DMS79 treated with DMSO at 0.1 percent for 48 hours (cell line): ENCODE measurements around the gene PPP1R36.
A peak's percentile ranks its signal among the peaks of the same experiment; 100 is the strongest.
"Not testable (repeated sequence)": the region's sequence is repeated elsewhere in the genome, so short reads cannot be mapped to it uniquely, and the experiment has no call there.

ENCODE experiments used
- DNase-seq: peaks from one replicate; lab custom pipeline; 2025; lab: John Stamatoyannopoulos, UW

PPP1R36 gene

DNA sequence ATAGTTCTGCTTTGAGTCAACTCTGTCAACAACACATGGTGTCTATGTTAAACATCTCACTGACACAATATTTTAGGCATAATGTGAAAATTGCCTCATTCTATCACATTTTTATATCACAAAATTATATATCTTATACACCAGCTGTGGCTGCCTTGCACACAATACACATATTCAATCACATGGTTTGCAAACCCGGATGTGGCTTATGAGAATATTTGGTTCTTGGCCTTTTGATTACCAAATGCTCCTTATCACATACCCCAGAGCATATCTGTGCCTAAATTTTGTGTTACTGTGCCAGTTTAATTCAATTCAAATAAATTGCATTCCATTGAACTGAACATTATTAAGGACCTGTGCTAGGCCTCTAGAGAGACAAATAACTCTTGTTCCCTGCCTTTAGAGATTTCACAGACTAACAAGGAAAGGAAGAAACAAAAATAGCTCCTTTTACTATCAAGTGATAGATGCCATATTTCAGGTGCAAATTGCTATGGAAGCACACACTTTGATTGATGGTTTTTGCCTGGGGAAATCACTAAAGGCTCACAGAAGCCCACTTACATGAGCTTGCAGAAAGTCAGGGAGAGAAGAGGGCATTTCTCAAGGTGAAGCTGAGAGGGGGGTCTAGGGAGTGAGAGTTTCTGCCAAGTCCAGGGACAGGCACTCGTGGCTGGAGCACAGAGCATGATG lies 63.4 kb downstream of the PPP1R36 start:
- DNase-seq = no peak

DNA sequence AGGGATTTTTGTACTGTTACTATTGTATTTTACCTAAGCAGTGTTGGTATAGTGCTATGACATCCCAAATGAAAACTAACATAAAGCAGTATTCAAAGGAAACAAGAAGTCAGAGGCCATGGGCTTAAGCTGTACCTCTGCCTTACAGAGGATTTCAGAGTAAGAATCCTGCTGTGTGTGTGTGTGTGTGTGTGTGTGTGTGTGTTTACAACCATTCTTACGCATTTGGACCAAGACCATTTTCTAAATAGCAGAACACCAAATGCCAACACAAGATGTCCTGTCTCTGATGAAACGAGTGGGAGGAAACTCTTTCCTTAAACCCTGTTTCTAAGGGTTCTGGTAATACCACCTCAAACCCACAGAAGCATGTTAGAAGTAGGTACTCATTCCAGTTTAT lies 64.4 kb downstream of the PPP1R36 start:
- no peak for DNase-seq

DNA sequence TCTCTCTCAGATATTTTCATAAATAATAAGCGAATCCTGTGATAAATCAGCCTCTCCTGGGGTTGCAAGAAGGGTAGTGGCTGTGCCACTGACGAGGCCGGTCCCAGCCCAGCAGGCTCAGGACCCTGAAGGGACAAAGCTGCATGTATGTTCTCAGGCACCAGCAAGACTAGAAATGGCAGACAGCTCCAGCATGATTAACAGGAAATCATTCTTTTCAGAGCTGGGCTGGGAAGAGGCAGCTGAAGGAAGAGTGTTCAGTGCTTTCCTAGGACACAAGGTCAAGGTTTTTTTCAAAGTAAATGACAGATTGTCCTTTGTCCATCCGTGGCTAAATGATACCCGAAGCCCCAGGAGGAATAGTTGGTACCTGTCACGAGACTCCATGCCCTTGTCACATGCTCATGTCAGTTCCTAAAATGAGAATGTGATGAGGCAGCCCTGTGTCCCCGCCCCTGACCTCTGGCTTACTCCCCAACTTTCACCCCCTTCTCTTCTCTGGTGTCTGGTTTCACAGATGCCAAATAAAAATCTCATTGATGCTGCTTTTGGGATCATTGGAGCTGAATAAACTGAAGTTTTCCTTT lies 65.1 kb downstream of the PPP1R36 start:
- no peak for DNase-seq

DNA sequence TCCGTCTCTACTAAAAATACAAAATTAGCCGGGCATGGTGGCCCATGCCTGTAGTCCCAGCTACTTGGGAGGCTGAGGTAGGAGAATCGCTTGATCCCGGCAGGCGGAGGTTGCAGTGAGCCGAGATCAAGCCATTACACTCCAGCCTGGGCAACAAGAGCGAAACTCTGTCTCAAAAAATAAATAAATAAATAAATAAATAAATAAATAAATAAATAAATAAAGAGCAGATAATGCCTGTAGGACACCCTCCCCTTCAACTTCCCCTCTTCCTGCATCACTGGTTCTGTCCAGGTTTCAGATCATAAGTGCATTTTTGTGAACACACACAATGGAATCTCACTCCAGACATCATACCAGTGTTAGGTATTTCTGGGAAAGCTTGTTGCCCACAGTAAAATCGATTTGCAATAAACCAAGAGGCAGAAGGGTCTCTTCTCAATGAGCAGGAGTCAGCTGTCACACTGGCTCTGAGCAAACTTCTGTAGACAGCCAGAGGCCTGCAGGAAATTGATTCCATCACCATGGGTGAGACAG lies 68.2 kb downstream of the PPP1R36 start:
- DNase-seq = not testable (repeated sequence)

DNA sequence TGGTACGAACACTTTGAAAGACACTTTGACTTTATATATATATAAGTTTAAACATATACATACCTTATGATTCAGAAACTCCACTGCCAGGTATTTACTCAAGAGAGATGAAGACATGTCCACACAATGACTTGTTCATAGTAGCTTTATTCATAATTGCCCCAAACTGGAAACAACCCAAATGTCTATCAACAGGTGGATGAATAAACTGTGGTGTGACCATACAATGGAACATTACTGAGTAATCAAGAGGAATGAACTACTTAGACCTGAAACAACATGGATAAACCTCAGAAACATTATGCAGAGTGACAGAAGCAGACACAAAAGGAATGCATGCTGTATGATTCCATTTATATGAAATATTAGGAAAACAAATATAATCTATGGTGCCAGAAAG lies 71.1 kb downstream of the PPP1R36 start:
- no peak for DNase-seq

DNA sequence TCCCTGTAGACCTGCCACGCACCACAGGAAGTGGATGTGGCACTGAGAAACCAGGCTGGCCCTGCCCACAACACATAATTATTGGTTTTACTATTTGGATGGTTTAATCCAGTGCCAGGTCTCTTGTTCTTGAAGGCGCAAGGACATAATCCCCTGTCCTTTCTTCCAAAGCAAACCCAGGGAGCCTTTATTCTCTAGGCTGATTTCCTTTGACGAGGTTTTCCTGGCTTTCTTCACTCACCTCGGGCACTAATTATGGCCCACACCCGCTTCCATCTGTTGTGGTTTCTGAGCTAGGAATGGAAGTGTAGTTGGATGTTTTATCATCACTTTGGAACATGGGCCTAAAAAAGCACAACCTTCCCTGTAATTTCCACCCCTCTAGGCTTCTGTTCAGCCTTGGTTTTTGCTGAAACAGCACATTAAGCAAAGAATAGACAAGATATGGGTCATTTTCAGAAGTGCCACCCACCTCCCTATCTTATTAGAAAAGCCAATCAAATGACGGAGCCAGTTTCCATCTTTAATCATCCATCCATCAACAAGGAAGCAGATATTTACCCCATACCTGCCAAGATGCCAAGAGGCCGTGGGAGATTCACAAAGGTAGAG lies 73.9 kb downstream of the PPP1R36 start:
- no peak for DNase-seq

DNA sequence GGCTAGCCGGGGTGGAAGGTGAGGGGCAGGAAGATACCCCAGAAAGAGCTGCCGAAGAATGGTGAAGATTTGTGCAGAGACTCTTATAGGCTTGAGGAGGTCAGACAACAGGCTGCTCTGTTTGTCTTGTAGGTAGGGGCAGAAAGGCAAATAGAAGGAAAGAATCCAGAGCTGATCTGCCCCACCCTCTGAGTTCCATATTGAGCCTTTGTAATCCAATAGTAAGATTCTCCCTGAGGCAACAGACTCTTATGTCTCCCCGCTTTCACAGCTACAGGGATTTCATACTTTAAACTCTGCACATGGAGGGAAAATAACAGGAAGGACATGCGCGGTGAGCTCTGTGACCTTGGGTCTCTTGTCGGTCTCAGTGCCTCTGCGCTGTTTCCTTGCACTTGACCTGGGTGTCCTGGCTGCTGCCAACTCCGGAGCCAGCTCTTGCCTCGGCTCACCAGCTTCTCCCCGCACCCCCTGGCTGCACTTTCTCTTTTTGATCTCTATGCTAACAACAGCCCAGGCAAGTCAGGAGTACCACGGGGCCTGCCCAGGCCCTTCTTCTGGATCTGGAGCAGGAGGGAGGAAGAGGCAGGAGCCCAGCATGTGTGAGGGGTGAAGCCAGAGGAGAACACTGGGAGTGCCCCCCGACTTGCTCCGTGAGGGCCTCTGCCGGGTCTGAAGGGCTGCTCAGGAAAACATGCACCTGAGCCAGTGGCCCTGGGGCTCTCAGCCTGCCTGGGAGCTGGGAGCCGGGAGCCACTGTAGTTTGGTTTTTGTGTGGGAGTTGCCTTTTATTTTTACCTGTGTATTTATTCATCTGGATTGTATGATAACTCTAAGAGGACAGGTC lies 75.8 kb downstream of the PPP1R36 start:
- no peak for DNase-seq

DNA sequence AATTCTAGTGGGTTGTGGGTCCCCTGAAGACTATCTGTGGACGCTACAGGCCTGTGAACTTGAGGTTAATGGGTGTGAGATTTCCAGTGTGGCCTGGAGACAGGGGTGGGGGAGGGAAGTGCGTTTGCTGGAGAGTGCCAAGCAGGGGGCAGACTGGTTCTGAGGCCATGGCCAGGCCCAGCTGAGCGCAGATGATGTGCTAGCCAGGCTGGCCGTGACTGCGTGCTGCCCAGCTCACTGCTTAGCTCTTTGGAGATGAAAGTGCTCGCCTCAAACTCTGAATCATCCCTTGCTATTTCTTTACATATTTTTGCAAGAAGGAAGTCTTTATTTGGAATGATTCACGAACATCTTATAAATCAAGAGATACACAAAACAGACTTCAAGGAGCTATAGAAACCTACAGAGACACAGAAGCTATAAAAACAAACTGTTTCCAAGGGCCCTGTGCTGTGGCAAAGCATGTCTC lies 79.2 kb downstream of the PPP1R36 start:
- no peak for DNase-seq

DNA sequence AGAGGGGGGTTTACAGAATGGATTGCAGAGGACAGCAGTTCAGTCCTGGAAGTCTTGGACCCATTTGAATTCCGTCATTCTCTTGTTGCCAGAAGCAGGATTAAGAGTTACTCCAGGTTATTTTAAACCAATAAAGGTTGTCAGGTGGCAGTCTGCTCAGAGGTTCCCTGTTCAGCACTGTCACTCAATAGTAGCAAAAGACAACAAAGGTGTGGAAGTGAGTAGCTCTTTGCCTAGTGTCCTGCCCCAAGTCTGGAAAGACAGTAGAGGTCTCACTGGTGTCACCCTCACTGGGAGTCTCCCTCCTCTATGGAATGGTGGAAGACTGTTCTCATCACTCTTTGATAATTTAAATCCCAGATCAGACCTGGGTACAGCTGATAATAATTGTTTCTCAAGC lies 81.0 kb downstream of the PPP1R36 start:
- DNase-seq = no peak

DNA sequence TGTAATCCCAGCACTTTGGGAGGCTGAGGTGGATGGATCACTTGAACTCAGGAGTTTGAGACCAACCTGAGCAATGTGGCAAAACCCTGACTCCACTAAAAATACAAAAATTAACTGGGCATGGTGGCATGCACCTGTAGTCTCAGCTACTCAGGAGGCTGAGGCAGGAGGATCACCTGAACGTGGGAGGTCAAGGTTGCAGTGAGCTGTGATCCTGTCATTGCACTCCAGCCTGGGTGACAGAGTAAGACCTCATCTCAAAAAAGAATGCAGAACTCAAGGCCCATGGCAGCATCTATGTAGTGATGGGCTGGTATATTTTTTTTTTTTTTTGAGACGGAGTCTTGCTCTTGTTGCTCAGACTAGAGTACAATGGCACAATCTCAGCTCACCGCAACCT lies 81.5 kb downstream of the PPP1R36 start:
- DNase-seq = not testable (repeated sequence)

DNA sequence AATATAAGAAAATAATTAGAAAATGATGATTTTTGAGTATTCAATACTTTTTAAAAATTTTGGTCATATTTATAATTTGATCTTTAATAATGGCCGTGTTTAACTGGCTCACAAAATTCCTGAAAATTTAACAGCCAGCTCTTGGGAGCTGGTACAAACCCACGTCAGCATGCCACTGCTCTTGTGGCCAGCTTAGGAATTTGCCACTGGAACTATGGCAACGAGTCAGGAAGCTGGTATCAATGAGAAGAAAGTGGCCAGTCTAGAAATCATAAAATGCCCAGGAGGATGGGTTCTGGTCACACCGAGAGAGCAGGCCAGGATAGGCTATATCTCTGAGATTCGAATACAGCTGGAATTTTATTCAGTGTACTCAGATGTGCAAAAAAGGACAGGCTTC lies 82.3 kb downstream of the PPP1R36 start:
- DNase-seq = no peak

DNA sequence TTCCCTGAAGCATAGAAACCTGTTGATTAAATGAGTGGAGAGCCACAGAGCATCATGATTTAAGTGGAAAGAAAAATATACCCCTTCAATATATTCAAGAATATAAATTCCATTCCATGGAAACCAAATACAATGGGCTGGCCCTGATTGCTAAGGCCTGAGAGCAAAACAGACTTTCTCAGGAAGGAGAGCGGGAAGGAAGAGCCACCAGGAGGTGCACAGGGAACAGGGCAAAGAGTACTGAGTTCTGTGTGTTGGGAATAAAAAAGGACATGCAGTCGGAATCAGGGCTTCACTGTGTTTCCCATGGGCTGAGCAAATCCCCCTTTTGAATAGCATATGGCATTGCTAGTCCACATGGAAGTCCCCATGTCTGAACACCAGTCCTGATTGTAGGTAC lies 84.8 kb downstream of the PPP1R36 start:
- no peak for DNase-seq

DNA sequence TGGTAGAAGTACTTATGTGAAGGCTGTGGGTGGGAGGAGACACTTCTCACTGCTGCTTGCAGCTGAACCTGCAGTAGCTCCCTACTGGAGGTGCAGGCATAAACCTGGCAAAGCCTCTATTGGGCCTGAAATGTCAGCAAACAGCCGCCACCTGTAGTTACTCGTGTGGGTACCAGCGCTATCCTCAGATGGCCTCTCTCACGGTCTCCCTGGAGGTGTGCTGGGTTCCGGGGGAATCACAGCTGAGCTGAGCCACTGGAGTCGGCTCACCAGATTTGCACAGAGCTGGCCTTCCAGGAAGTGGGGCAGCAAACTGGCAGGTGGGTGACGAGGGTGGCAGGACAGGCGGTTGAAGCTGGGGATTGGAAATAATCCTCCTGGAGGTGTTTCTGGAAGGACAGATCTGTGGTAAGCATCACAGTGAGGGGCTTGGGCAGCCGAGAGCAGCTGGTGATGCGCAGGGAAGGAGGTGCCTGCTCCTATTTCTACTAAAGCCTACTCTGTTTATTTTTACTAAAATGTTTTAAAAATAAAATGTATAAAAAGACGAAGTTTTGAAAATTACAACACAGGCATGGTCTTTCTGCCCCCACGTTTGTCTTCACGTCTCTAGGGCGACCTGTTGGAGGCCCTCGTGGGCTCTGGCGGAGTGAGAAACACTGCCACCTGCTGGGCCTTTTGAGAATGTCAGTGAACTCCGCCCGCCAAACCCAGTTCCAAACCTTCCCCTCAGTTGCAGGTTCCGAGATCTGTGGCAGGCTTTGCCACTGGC lies 86.6 kb downstream of the PPP1R36 start:
- DNase-seq = peak; percentile 44

DNA sequence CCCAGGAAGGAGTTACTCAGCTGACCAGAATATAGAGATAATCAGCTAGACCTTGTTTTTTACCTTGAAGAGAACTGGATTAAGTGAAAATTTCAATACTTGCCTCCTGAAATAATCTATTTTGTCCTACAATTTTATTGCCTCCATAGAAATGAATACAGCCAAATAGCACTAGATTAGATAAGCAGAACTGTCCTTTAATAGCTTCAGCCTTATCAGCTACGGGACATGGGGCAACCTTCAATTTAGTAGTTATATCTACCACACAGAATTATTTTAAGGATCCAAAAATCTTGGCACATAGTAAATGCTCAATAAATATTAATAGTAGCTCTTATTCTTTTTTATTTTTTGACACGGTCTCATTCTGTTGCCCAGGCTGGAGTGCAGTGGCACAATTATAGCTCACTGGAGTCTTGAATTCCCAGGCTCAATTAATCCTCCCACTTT lies 87.2 kb downstream of the PPP1R36 start:
- DNase-seq = no peak

DNA sequence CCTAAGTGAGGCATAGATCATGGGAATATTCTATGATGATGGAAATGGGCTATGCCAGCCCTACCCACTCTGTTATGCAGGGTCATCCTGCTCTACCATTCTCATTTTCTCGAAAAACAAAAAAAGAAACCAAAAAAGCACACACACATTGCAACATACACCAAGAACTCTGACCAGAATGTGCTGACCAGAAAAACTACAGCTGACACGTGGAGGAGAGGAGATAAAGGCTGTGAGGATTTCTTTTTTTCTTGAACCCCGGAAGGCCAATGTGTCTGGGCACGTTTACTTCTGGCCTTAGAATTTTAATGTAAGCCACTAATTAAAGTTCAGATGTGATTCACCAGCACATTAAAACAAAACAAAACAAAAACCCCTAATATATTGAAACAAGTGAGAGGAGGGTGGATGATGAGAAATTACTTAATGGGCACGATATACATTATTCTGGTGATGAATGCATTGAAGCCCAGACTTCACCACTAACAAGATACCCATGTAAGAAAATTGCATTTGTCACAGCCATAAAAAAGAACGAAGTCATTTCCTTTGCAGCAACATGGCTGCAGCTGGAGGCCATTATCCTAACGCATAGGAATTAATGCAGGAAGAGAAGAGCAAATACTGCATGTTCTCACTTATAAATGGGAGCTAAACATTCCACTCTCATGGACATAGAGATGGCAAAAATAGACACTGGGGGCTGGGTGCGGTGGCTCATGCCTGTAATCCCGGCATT lies 88.1 kb downstream of the PPP1R36 start:
- no peak for DNase-seq

DNA sequence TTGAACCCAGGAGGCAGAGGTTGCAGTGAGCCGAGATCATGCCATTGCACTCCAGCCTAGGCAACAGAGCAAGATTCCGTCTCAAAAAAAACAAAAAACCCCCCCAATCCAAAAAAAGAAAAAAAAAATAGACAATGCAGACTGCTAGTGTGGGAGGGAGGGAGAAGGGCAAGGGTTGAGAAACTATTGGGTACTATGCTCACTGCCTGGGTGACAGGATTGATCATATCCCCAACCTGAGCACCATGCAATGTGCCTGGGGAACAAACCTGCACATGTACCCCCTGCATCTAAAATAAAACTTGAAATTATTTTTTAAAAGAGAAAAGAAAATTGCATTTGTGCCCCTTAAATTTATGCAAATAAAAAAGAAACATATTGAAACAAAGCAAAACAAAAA lies 88.9 kb downstream of the PPP1R36 start:
- DNase-seq = no peak
